GM20000 (cell line): ENCODE measurements around the gene CLMP.

ENCODE experiments used
- DNase-seq: peaks from one replicate; pipeline ENCODE4 v3.0.0; 2012; ENCODE audit warnings: low spot score
- CTCF ChIP-seq: IDR thresholded peaks from 2 replicates; pipeline ENCODE4 v1.5.1; 2012; ENCODE audit warnings: mild to moderate bottlenecking, control low read depth; ENCODE audit errors: extremely low read depth, missing control alignments

Gene CLMP

GRCh38 chr11:123110397-123110796 is 84.7 kb downstream of the CLMP start:
- DNase-seq, result no peak
- no peak for TF ChIP-seq CTCF

- no peak for TF ChIP-seq CTCF
These were observed 87.0 kb downstream of the CLMP start for GRCh38 chr11:123107945-123108495.

GRCh38 chr11:123104697-123105096 is 90.4 kb downstream of the CLMP start:
- no peak for TF ChIP-seq CTCF
- DNase-seq, result no peak

More at GRCh38 chr11:123107945-123108495, 87.0 kb downstream of the CLMP start:
- DNase-seq, result no peak

- DNase-seq, result peak; percentile 16
- TF ChIP-seq CTCF, result no peak
These were observed 91.6 kb downstream of the CLMP start for GRCh38 chr11:123103326-123103980.

DNA sequence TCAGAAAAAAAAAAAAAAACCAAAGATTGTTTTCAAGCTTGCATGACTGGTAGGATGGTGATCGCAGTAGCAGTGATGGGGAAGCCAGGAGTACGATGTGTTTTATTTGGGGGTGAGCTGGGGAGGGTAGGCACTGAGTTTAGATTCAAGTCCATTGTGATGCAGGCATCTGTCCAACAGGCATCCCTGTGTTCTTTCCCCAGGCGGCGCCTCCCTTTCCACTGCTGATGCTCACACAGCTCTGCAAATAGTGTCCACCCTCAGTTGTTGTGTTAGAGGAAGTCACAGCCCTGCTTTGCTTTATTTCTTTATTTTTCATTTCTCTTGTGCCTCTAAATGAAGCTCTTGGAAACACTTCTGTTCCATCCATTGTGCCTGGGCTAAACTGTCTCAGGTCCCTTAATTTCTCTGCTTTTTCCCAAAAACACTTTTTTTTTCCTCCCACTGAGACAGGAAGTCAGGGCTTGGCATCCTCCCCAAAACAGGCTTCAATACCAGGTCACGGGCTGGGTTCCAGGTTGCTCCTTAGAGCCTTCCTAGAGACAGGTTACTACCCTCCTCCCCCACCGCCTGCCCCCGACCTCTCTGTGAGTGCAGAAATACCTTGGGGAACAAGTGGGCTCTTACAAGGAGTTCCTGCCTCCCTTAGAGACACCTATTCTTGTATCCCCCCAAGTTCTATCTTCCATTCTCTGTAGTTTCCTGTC is 94.5 kb downstream of the CLMP start:
- DNase-seq, result no peak
- no peak for TF ChIP-seq CTCF

DNA sequence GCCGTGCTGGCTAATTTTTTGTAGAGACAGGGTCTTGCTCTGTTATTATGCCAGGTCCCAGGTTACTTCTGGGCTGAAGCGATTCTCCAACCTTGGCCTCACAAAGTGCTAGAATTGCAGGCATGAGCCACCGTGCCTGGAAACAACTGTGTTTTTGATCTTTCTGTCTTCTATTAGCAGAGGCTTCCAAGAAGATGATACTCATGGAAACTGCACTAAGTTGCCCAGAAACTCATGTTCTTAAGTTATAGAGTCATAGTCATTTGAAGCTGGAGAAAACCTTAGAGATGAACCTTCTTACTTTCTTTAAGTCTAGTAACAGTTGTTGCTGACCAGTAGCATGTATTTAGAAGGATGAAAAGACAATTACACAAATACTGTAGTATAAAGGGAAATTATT is 96.1 kb downstream of the CLMP start:
- no peak for TF ChIP-seq CTCF

DNA sequence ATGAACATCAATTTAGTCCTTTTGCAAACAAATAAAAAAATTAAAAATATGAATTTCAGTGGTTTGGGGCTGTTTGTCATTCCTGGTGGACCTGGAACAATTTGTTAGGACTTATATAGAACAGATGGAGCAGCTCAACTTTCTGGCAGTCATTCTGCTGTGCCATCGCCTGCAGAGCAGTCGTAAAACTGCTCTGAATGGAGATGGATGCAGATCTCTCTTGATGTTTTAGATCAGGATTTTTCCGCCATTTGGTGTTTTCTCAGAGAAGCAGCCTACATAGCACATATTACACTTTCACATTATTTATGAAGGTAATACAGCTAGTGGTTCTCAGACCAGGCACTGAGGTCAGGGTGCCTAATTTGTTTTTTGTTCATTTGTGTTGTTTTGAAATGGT is 101.3 kb downstream of the CLMP start:
- no peak for TF ChIP-seq CTCF

More for the DNA sequence above, 96.1 kb downstream of the CLMP start:
- DNase-seq, result no peak

More for the DNA sequence above, 101.3 kb downstream of the CLMP start:
- no peak for DNase-seq
